Hepatocyte (in vitro differentiated cells): ENCODE results near the gene ERMAP.

ENCODE experiments used
- CTCF ChIP-seq: fragments of 200-600 bp; sonication (generic); IDR thresholded peaks from 2 replicates; pipeline ENCODE4 v1.5.1; 2016; ENCODE audit warnings: antibody characterized with exemption, mild to moderate bottlenecking; ENCODE audit not compliant: poor library complexity
- EZH2 ChIP-seq: fragments of 200-600 bp; sonication (generic); IDR thresholded peaks from 2 replicates; pipeline ENCODE4 v1.6.1; 2016; ENCODE audit warnings: antibody characterized with exemption, mild to moderate bottlenecking, borderline replicate concordance

- TF ChIP-seq CTCF (no peak), EZH2 (no peak)
Measured at GRCh38 chr1:42786097-42786496, 30.8 kb upstream of the ERMAP start.
